GM23248 (cell line): ENCODE data around the gene COPZ2. TPM values are rescaled to one million over a fixed set of nuclear protein-coding genes. Genes with fewer than 3 reads are reported as not detected.

ENCODE experiments used
- DNase-seq: peaks from one replicate; pipeline ENCODE4 v3.0.0-alpha.2; 2015
- H2AFZ ChIP-seq: fragments of 200-600 bp; sonication (generic); 2 replicates; pipeline ENCODE4 v1.6.1; 2016; ENCODE audit warnings: antibody characterized with exemption
- H3F3A ChIP-seq: fragments of 200-600 bp; sonication (generic); 2 replicates; pipeline ENCODE4 v1.6.1; 2016; ENCODE audit warnings: mild to moderate bottlenecking, antibody characterized with exemption, mixed run types; ENCODE audit not compliant: insufficient read depth
- H3K27ac ChIP-seq: fragments of 200-600 bp; sonication (generic); 2 replicates; pipeline ENCODE4 v1.5.1; 2016; ENCODE audit warnings: mild to moderate bottlenecking
- H3K27me3 ChIP-seq: fragments of 200-600 bp; sonication (generic); replicated peaks from 2 replicates; pipeline ENCODE4 v1.6.1; 2016; ENCODE audit warnings: mild to moderate bottlenecking; ENCODE audit not compliant: insufficient read depth
- H3K36me3 ChIP-seq: fragments of 200-600 bp; sonication (generic); 2 replicates; pipeline ENCODE4 v1.6.1; 2016; ENCODE audit warnings: low read depth, mild to moderate bottlenecking
- H3K4me1 ChIP-seq: fragments of 200-600 bp; sonication (generic); 2 replicates; pipeline ENCODE4 v1.6.1; 2016; ENCODE audit warnings: mild to moderate bottlenecking; ENCODE audit not compliant: insufficient read depth
- H3K4me2 ChIP-seq: fragments of 200-600 bp; sonication (generic); one replicate; pipeline ENCODE4 v1.6.1; 2016; ENCODE audit warnings: mild to moderate bottlenecking; ENCODE audit not compliant: unreplicated experiment
- H3K4me3 ChIP-seq: fragments of 200-600 bp; sonication (generic); 2 replicates; pipeline ENCODE4 v1.5.1; 2016; ENCODE audit warnings: mild to moderate bottlenecking
- H3K79me2 ChIP-seq: fragments of 200-600 bp; sonication (generic); 2 replicates; pipeline ENCODE4 v1.6.1; 2016; ENCODE audit warnings: mild to moderate bottlenecking; ENCODE audit not compliant: insufficient read depth
- H3K9ac ChIP-seq: fragments of 200-600 bp; sonication (generic); 2 replicates; pipeline ENCODE4 v1.6.1; 2016; ENCODE audit warnings: mild to moderate bottlenecking
- H3K9me2 ChIP-seq: fragments of 200-600 bp; sonication (generic); 2 replicates; pipeline ENCODE4 v1.6.1; 2016; ENCODE audit warnings: mixed run types, mild to moderate bottlenecking, moderate library complexity; ENCODE audit not compliant: insufficient read depth
- H3K9me3 ChIP-seq: fragments of 200-600 bp; sonication (generic); one replicate; pipeline ENCODE4 v1.6.1; 2017; ENCODE audit warnings: low read depth
- H4K20me1 ChIP-seq: fragments of 200-600 bp; sonication (generic); 2 replicates; pipeline ENCODE4 v1.6.0; 2016; ENCODE audit not compliant: insufficient read depth
- EZH2 ChIP-seq: fragments of 200-600 bp; sonication (generic); IDR thresholded peaks from 2 replicates; pipeline ENCODE4 v1.6.1; 2018; ENCODE audit warnings: antibody characterized with exemption, mild to moderate bottlenecking; ENCODE audit not compliant: insufficient read depth, poor library complexity, severe bottlenecking
- EZH2phosphoT487 ChIP-seq: fragments of 200-600 bp; sonication (generic); IDR thresholded peaks from 2 replicates; pipeline ENCODE4 v1.6.1; 2018; ENCODE audit warnings: antibody characterized with exemption, moderate library complexity, mild to moderate bottlenecking, low read depth; ENCODE audit not compliant: insufficient read depth
- WGBS, 2 experiments: methylation state at CpG; one replicate each; pipeline ENCODE4 v1.1.6; 2015 to 2017; ENCODE audit warnings: low lambda C conversion rate in 2 of 2, low coverage in 1 of 2; ENCODE audit errors: missing lambda C conversion rate in 2 of 2; 5-methylcytosine and 5-hydroxymethylcytosine counted together
- in situ Hi-C: fragments of 300-500 bp; cut with MboI; formaldehyde crosslinking; loops from 2 replicates; pipeline ENCODE4 v1.15.0; 2020
- polyA plus RNA-seq: library from polyadenylated mRNA; unstranded; fragments of >200 nt; fragmentation: Nextera tagmentation; extraction: Ambion mirVana; gene quantifications from 2 replicates; pipeline ENCODE4 v1.2.1, GENCODE V29; 2016
- total RNA-seq: library from RNA; depleted of rRNA; stranded (reverse); fragments of >200 nt; shearing (Covaris generic); gene quantifications from 2 replicates; pipeline ENCODE4 v1.2.3, GENCODE V29; 2014

The COPZ2 gene
- total and polyA plus RNA-seq, 2 experiments from 2014 or later, result 148 to 399 TPM

DNA sequence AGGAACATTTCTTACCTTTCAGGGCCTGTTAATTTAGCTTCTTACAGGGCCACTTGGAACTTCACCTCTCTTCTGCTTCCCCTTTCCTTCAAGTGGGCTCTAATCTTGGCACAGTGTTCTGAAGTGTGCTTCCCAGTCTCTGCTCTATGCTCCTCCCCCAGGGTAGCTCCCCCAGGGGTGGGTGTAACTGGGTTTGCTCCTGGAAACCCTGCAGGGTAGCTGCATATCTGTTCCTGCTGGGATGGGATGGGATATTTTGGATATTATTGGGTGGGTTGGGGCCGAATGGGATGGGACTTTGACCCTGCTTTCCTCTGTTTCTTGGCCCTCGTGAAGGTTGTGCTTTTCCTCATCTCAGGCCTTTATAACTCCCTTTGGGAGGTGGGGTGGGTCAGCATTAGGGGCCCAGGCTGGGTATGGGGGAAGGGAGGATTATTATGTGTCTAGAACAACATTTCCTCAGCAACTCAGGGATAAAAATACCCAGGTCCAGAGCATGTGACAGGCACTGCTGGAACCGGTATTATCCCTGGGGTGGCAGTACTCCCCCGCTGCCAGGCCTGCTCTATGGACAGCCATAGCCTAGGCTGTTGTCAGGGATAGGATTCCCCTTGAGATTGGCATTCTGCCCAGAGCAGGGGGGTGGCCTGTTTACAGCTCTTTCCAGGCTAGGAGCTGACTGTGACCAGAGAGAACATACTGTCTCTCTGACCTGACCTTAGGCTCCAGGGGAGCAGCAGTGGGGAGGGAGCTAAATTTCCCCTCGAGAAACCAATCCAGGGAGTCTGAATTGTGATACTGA lies 15.6 kb upstream of the COPZ2 start:
- WGBS, 2 experiments, result 17 to 22% methylated on average over 5 of the region's 5 CpGs
- no peak overlapping the region for H2AFZ ChIP-seq
- H3K4me1 ChIP-seq, result peaks cover 68% of the 10 kb centered on the region
- peak; percentile 45 for DNase-seq
- peak overlapping the region; percentile 92 for H3K4me2 ChIP-seq
- peaks cover 14% of the 10 kb centered on the region; the same call in 1 of the 2 replicates for H3K36me3 ChIP-seq
- no peaks in the 10 kb centered on the region for H3K27me3 ChIP-seq
- H4K20me1 ChIP-seq, result no peaks in the 10 kb centered on the region
- H3K4me3 ChIP-seq, result peak overlapping the region; percentile 64
- TF ChIP-seq EZH2phosphoT487, result no peak
- TF ChIP-seq EZH2, result no peak
- peaks cover 85% of the 10 kb centered on the region for H3K79me2 ChIP-seq
- no peaks in the 10 kb centered on the region for H3K9me2 ChIP-seq
- peak overlapping the region; percentile 93 for H3K9ac ChIP-seq
- in situ Hi-C loops, result no loop called here
- H3K9me3 ChIP-seq, result no peaks in the 10 kb centered on the region
- peaks cover 46% of the 10 kb centered on the region for H3F3A ChIP-seq
- peak overlapping the region; percentile 91 for H3K27ac ChIP-seq

GRCh38 chr17:48051706-48052486 lies 14.3 kb upstream of the COPZ2 start:
- in situ Hi-C loops, result no loop called here
- H3K79me2 ChIP-seq, result peaks cover 86% of the 10 kb centered on the region

GRCh38 chr17:48051283-48051682 lies 13.7 kb upstream of the COPZ2 start:
- Histone ChIP-seq H3K27me3 (no peaks in the 10 kb centered on the region), H3K9me2 (no peaks in the 10 kb centered on the region), H3K36me3 (peaks cover 3% of the 10 kb centered on the region; the same call in 1 of the 2 replicates), H3K4me3 (peak overlapping the region; percentile 64), H2AFZ (no peak overlapping the region), H3K27ac (peak overlapping the region; percentile 91), H3K4me1 (peaks cover 76% of the 10 kb centered on the region), H4K20me1 (no peaks in the 10 kb centered on the region), H3K9ac (peak overlapping the region; percentile 93), H3F3A (peaks cover 51% of the 10 kb centered on the region), H3K79me2 (peaks cover 87% of the 10 kb centered on the region), H3K4me2 (peak overlapping the region; percentile 92), H3K9me3 (no peaks in the 10 kb centered on the region)
- TF ChIP-seq EZH2 (no peak), EZH2phosphoT487 (no peak)
- DNase-seq, result no peak
- WGBS, 2 experiments, result 93% methylated on average over 10 of the region's 10 CpGs
- in situ Hi-C loops, result no loop called here

More at GRCh38 chr17:48051706-48052486, 14.3 kb upstream of the COPZ2 start:
- H3K9ac ChIP-seq, result peak overlapping the region; percentile 93
- WGBS, 2 experiments, result 25 to 32% methylated on average over 5 of the region's 5 CpGs
- peaks cover 3% of the 10 kb centered on the region; the same call in 1 of the 2 replicates for H3K36me3 ChIP-seq
- DNase-seq, result peak; percentile 87
- peak overlapping the region; percentile 64 for H3K4me3 ChIP-seq
- H3K27ac ChIP-seq, result peak overlapping the region; percentile 91
- no peaks in the 10 kb centered on the region for H3K9me3 ChIP-seq
- H3K9me2 ChIP-seq, result no peaks in the 10 kb centered on the region
- peaks cover 71% of the 10 kb centered on the region for H3K4me1 ChIP-seq
- peak overlapping the region; percentile 92 for H3K4me2 ChIP-seq
- H4K20me1 ChIP-seq, result no peaks in the 10 kb centered on the region
- TF ChIP-seq EZH2phosphoT487 (no peak), EZH2 (no peak)
- H2AFZ ChIP-seq, result no peak overlapping the region
- H3K27me3 ChIP-seq, result no peaks in the 10 kb centered on the region
- peaks cover 46% of the 10 kb centered on the region for H3F3A ChIP-seq

GRCh38 chr17:48048384-48049126 lies 11.0 kb upstream of the COPZ2 start:
- DNase-seq, result peak; percentile 96
- Histone ChIP-seq H2AFZ (peak overlapping the region; percentile 27; the same call in 1 of the 2 replicates), H3K9ac (peak overlapping the region; percentile 93), H3K79me2 (peaks cover 63% of the 10 kb centered on the region), H3K4me3 (peak overlapping the region; percentile 84), H3K36me3 (peaks cover 3% of the 10 kb centered on the region; the same call in 1 of the 2 replicates), H3K4me1 (peaks cover 50% of the 10 kb centered on the region), H4K20me1 (no peaks in the 10 kb centered on the region), H3K4me2 (peak overlapping the region; percentile 92), H3F3A (peaks cover 60% of the 10 kb centered on the region), H3K9me2 (no peaks in the 10 kb centered on the region), H3K9me3 (no peaks in the 10 kb centered on the region), H3K27ac (peak overlapping the region; percentile 91), H3K27me3 (no peaks in the 10 kb centered on the region)
- no peak for TF ChIP-seq EZH2phosphoT487
- no peak for TF ChIP-seq EZH2
- in situ Hi-C loops, result no loop called here
- 1% methylated on average over 36 to 53 of the region's 53 CpGs for WGBS, 2 experiments
